ENCODE data around the gene EOGT.

- TF ChIP-seq, protein P1, sequence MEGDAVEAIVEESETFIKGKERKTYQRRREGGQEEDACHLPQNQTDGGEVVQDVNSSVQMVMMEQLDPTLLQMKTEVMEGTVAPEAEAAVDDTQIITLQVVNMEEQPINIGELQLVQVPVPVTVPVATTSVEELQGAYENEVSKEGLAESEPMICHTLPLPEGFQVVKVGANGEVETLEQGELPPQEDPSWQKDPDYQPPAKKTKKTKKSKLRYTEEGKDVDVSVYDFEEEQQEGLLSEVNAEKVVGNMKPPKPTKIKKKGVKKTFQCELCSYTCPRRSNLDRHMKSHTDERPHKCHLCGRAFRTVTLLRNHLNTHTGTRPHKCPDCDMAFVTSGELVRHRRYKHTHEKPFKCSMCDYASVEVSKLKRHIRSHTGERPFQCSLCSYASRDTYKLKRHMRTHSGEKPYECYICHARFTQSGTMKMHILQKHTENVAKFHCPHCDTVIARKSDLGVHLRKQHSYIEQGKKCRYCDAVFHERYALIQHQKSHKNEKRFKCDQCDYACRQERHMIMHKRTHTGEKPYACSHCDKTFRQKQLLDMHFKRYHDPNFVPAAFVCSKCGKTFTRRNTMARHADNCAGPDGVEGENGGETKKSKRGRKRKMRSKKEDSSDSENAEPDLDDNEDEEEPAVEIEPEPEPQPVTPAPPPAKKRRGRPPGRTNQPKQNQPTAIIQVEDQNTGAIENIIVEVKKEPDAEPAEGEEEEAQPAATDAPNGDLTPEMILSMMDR (IDR thresholded peaks at IDR 0.05; ENCODE audit: low read depth, low read length): no peak
- TF ChIP-seq POLR2A (IDR thresholded peaks at IDR 0.05; ENCODE audit: extremely low read depth, insufficient read length) (no peak), MYC (IDR thresholded peaks at IDR 0.05; ENCODE audit: low read depth, low read length) (no peak)
- TF ChIP-seq, protein P2, sequence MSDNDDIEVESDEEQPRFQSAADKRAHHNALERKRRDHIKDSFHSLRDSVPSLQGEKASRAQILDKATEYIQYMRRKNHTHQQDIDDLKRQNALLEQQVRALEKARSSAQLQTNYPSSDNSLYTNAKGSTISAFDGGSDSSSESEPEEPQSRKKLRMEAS (IDR thresholded peaks at IDR 0.05; ENCODE audit: low read depth, low read length): no peak
Observed at GRCh38 chr3:69031635-69032034, 18.2 kb upstream of the EOGT start.
